Activated CD4-positive, alpha-beta memory T cell treated with anti-CD3 and anti-CD28 coated beads for 36 hours (primary cell): ENCODE results near the gene SLC6A13. TPM values are rescaled to one million over a fixed set of nuclear protein-coding genes. Genes with fewer than 3 reads are reported as not detected.

Experiments used
- CTCF ChIA-PET: fragments of 350-600 bp; sonication (Branson Sonifier 250); formaldehyde crosslinking; loops from one replicate; lab custom pipeline; 2021; ENCODE audit warnings: antibody characterized with exemption, inconsistent platforms; lab: Charles Lee
- POLR2A ChIA-PET: fragments of 350-600 bp; sonication (Branson Sonifier 250); formaldehyde crosslinking; loops from one replicate; lab custom pipeline; 2021; ENCODE audit warnings: antibody characterized with exemption; lab: Charles Lee
- DNase-seq: peaks from one replicate; pipeline ENCODE4 v3.0.0-alpha.2; 2020
- H3K27ac Mint-ChIP-seq: one replicate; pipeline ENCODE4 v1.8.0; 2021; ENCODE audit warnings: mixed read lengths
- H3K27me3 Mint-ChIP-seq: one replicate; pipeline ENCODE4 v1.8.0; 2021; ENCODE audit warnings: mixed read lengths
- H3K36me3 Mint-ChIP-seq: one replicate; pipeline ENCODE4 v1.8.0; 2021; ENCODE audit warnings: mixed read lengths
- H3K4me1 Mint-ChIP-seq: one replicate; pipeline ENCODE4 v1.8.0; 2021; ENCODE audit warnings: low read depth, mixed read lengths
- H3K4me3 Mint-ChIP-seq: one replicate; pipeline ENCODE4 v1.8.0; 2021; ENCODE audit warnings: mild to moderate bottlenecking, mixed read lengths
- H3K9me3 Mint-ChIP-seq: one replicate; pipeline ENCODE4 v1.8.0; 2021; ENCODE audit warnings: mixed read lengths
- intact Hi-C: fragments of 100-400 bp; cut with micrococcal nuclease; formaldehyde crosslinking; loops from one replicate; pipeline ENCODE4 v1.15.1; 2023
- total RNA-seq, 2 experiments: library from RNA; stranded (reverse); gene quantifications; one replicate each; pipeline ENCODE4 v1.2.3, GENCODE V29; 2021

SLC6A13 gene
- total RNA-seq, 2 experiments from 2014 or later, result 0.39 TPM; not detected in 1

GRCh38 chr12:262113-262512 lies 523 bp downstream of the SLC6A13 start:
- POLR2A ChIA-PET, result no interaction called here
- CTCF ChIA-PET, result no interaction called here
- Mint-ChIP-seq H3K9me3 (no peaks in the 10 kb centered on the region), H3K27ac (no peak overlapping the region), H3K36me3 (no peaks in the 10 kb centered on the region), H3K4me1 (no peaks in the 10 kb centered on the region), H3K4me3 (no peak overlapping the region), H3K27me3 (peaks cover 26% of the 10 kb centered on the region)
- DNase-seq, result no peak
- intact Hi-C loops, result no loop called here

GRCh38 chr12:257521-258321 lies 4.9 kb downstream of the SLC6A13 start:
- intact Hi-C loops, result no loop called here
- Mint-ChIP-seq H3K4me3 (no peak overlapping the region), H3K9me3 (no peaks in the 10 kb centered on the region), H3K27me3 (peaks cover 42% of the 10 kb centered on the region), H3K36me3 (no peaks in the 10 kb centered on the region), H3K27ac (no peak overlapping the region), H3K4me1 (no peaks in the 10 kb centered on the region)
- DNase-seq, result no peak
- ChIA-PET POLR2A (no interaction called here), CTCF (no interaction called here)

- DNase-seq, result no peak
- Mint-ChIP-seq H3K4me3 (no peak overlapping the region), H3K9me3 (no peaks in the 10 kb centered on the region), H3K36me3 (no peaks in the 10 kb centered on the region), H3K27ac (no peak overlapping the region), H3K27me3 (peaks cover 40% of the 10 kb centered on the region), H3K4me1 (no peaks in the 10 kb centered on the region)
- ChIA-PET CTCF (no interaction called here), POLR2A (no interaction called here)
- intact Hi-C loops, result no loop called here
These were observed 5.7 kb downstream of the SLC6A13 start for GRCh38 chr12:256958-257357.

GRCh38 chr12:256225-256624 lies 6.4 kb downstream of the SLC6A13 start:
- Mint-ChIP-seq H3K36me3 (no peaks in the 10 kb centered on the region), H3K27me3 (peaks cover 40% of the 10 kb centered on the region), H3K9me3 (no peaks in the 10 kb centered on the region), H3K4me3 (no peak overlapping the region), H3K4me1 (no peaks in the 10 kb centered on the region), H3K27ac (no peak overlapping the region)
- ChIA-PET POLR2A (no interaction called here), CTCF (no interaction called here)
- intact Hi-C loops, result no loop called here
- DNase-seq, result no peak

- H3K4me3 Mint-ChIP-seq, result no peak overlapping the region
- no peaks in the 10 kb centered on the region for H3K9me3 Mint-ChIP-seq
- DNase-seq, result no peak
- intact Hi-C loops, result no loop called here
- no peaks in the 10 kb centered on the region for H3K4me1 Mint-ChIP-seq
- no peak overlapping the region for H3K27ac Mint-ChIP-seq
- POLR2A ChIA-PET, result no interaction called here
- H3K27me3 Mint-ChIP-seq, result peaks cover 38% of the 10 kb centered on the region
- CTCF ChIA-PET, result no interaction called here
- no peaks in the 10 kb centered on the region for H3K36me3 Mint-ChIP-seq
These were observed 7.7 kb downstream of the SLC6A13 start for GRCh38 chr12:254912-255311.

GRCh38 chr12:254039-254438 lies 8.6 kb downstream of the SLC6A13 start:
- Mint-ChIP-seq H3K4me1 (no peaks in the 10 kb centered on the region), H3K27me3 (peaks cover 32% of the 10 kb centered on the region), H3K36me3 (no peaks in the 10 kb centered on the region), H3K4me3 (no peak overlapping the region), H3K9me3 (no peaks in the 10 kb centered on the region), H3K27ac (no peak overlapping the region)
- DNase-seq, result no peak
- CTCF ChIA-PET, result no interaction called here
- intact Hi-C loops, result no loop called here
- POLR2A ChIA-PET, result no interaction called here

- H3K4me3 Mint-ChIP-seq, result no peak overlapping the region
- no peaks in the 10 kb centered on the region for H3K36me3 Mint-ChIP-seq
- intact Hi-C loops, result no loop called here
- H3K27ac Mint-ChIP-seq, result no peak overlapping the region
- ChIA-PET POLR2A (no interaction called here), CTCF (no interaction called here)
- no peaks in the 10 kb centered on the region for H3K4me1 Mint-ChIP-seq
- H3K27me3 Mint-ChIP-seq, result peaks cover 28% of the 10 kb centered on the region
- H3K9me3 Mint-ChIP-seq, result no peaks in the 10 kb centered on the region
- no peak for DNase-seq
These were observed 9.4 kb downstream of the SLC6A13 start for GRCh38 chr12:253116-253831.

GRCh38 chr12:252636-253035 lies 10.0 kb downstream of the SLC6A13 start:
- DNase-seq, result no peak
- Mint-ChIP-seq H3K9me3 (peaks cover 5% of the 10 kb centered on the region), H3K27me3 (peaks cover 23% of the 10 kb centered on the region), H3K4me1 (no peaks in the 10 kb centered on the region), H3K4me3 (no peak overlapping the region), H3K27ac (no peak overlapping the region), H3K36me3 (no peaks in the 10 kb centered on the region)
- CTCF ChIA-PET, result no interaction called here
- POLR2A ChIA-PET, result no interaction called here
- intact Hi-C loops, result no loop called here

- peaks cover 14% of the 10 kb centered on the region for H3K9me3 Mint-ChIP-seq
- peaks cover 5% of the 10 kb centered on the region for H3K36me3 Mint-ChIP-seq
- peaks cover 11% of the 10 kb centered on the region for H3K27me3 Mint-ChIP-seq
- no peak overlapping the region for H3K27ac Mint-ChIP-seq
- H3K4me1 Mint-ChIP-seq, result no peaks in the 10 kb centered on the region
- DNase-seq, result no peak
- ChIA-PET CTCF (interaction anchor here (0.7 to 1.0 kb wide), 2 partner anchors 20 to 205 kb away, joined by 3 read pairs; no protein-coding TSS in a partner anchor), POLR2A (no interaction called here)
- no peak overlapping the region for H3K4me3 Mint-ChIP-seq
- intact Hi-C loops, result no loop called here
These were observed 15.4 kb downstream of the SLC6A13 start for GRCh38 chr12:247271-247670.

- Mint-ChIP-seq H3K27me3 (peaks cover 23% of the 10 kb centered on the region), H3K4me3 (no peak overlapping the region), H3K36me3 (peaks cover 5% of the 10 kb centered on the region), H3K9me3 (peaks cover 14% of the 10 kb centered on the region), H3K27ac (no peak overlapping the region), H3K4me1 (no peaks in the 10 kb centered on the region)
- DNase-seq, result no peak
- CTCF ChIA-PET, result interaction anchor here (0.7 kb wide), 2 partner anchors 10 to 91 kb away, joined by 3 read pairs; no protein-coding TSS in a partner anchor
- intact Hi-C loops, result no loop called here
- POLR2A ChIA-PET, result no interaction called here
These were observed 19.3 kb downstream of the SLC6A13 start for GRCh38 chr12:243381-243780.

GRCh38 chr12:242496-242895 lies 20.1 kb downstream of the SLC6A13 start:
- ChIA-PET CTCF (no interaction called here), POLR2A (no interaction called here)
- no peaks in the 10 kb centered on the region for H3K4me1 Mint-ChIP-seq
- H3K27ac Mint-ChIP-seq, result no peak overlapping the region
- H3K9me3 Mint-ChIP-seq, result peaks cover 9% of the 10 kb centered on the region
- H3K36me3 Mint-ChIP-seq, result peaks cover 5% of the 10 kb centered on the region
- DNase-seq, result no peak
- H3K4me3 Mint-ChIP-seq, result no peak overlapping the region
- H3K27me3 Mint-ChIP-seq, result peaks cover 23% of the 10 kb centered on the region
- intact Hi-C loops, result no loop called here

- Mint-ChIP-seq H3K4me3 (no peak overlapping the region), H3K27ac (no peak overlapping the region), H3K4me1 (no peaks in the 10 kb centered on the region), H3K36me3 (peaks cover 3% of the 10 kb centered on the region), H3K27me3 (peaks cover 22% of the 10 kb centered on the region), H3K9me3 (peaks cover 5% of the 10 kb centered on the region)
- CTCF ChIA-PET, result no interaction called here
- DNase-seq, result no peak
- intact Hi-C loops, result no loop called here
- POLR2A ChIA-PET, result no interaction called here
These were observed 21.4 kb downstream of the SLC6A13 start for GRCh38 chr12:241266-241665.
